Ovary (tissue), 3 donors: ENCODE data around the gene SLC4A2.

Experiments used
- POLR2A ChIP-seq: fragments of 450-650 bp; IDR thresholded peaks from one replicate; pipeline ENCODE4 v1.6.1; 2017; ENCODE audit warnings: antibody characterized with exemption, mild to moderate bottlenecking, moderate library complexity
- TF ChIP-seq, protein P1 (sequence below), 3 donors: fragments of 450-650 bp in 2 of 3; fragments of 200-600 bp in 1 of 3; IDR thresholded peaks; one replicate each; pipeline versions ENCODE4 v1.5.1 to v1.8.0; 2016 to 2022; ENCODE audit warnings: antibody characterized with exemption in 3 of 3, mild to moderate bottlenecking in 1 of 3
- donor health status: DM: no; HTN: no; CAD: no.

DNA sequence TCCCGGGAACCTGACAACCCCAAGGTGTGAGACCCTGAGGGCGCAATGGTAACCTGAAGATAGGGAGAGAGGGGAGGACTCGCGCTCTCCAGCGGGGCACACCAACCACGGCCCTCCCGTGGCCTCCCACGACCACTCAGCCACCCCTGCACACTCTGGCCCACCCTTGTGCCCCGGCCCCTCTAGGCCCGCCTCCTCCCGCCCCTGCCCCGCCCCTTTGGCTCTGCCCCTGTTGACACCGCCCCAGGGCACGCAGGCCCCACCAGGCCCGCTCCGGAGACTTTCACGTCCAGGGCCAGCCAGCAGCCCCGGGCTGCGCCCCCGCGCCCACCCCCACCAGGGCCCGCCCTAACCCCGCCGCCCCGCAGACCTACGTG, 46.0 kb upstream of the SLC4A2 start:
- no peak for TF ChIP-seq POLR2A
- TF ChIP-seq, protein P1, sequence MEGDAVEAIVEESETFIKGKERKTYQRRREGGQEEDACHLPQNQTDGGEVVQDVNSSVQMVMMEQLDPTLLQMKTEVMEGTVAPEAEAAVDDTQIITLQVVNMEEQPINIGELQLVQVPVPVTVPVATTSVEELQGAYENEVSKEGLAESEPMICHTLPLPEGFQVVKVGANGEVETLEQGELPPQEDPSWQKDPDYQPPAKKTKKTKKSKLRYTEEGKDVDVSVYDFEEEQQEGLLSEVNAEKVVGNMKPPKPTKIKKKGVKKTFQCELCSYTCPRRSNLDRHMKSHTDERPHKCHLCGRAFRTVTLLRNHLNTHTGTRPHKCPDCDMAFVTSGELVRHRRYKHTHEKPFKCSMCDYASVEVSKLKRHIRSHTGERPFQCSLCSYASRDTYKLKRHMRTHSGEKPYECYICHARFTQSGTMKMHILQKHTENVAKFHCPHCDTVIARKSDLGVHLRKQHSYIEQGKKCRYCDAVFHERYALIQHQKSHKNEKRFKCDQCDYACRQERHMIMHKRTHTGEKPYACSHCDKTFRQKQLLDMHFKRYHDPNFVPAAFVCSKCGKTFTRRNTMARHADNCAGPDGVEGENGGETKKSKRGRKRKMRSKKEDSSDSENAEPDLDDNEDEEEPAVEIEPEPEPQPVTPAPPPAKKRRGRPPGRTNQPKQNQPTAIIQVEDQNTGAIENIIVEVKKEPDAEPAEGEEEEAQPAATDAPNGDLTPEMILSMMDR (IDR thresholded peaks at IDR 0.05): no peak
